ENCODE data around the gene RABAC1. TPM values are rescaled to one million over a fixed set of nuclear protein-coding genes. Genes with fewer than 3 reads are reported as not detected.

Gene RABAC1
- total and polyA plus RNA-seq, 9 of the 15 experiments (the other 6 are each of a cell fraction or from before 2014, with no cell fraction given): 2.4 to 28.1 (median 9.3) TPM

- in situ Hi-C loops (cut with MboI) (no loop called here), intact Hi-C loops (cut with micrococcal nuclease) (loop anchor here (1.0 kb wide), 1 partner anchor 25 kb away; no protein-coding TSS in a partner anchor)
- no peak overlapping the region for H3K4me3 ChIP-seq
- no peaks in the 10 kb centered on the region for H3K36me3 ChIP-seq (ENCODE audit: control insufficient read depth, insufficient read depth, low read length)
- no peaks in the 10 kb centered on the region for H3K79me2 ChIP-seq (ENCODE audit: control insufficient read depth, insufficient read depth, low read length)
- CTCF ChIA-PET (ENCODE audit: low intra/inter-chr PET ratio): no interaction called here
- H2AFZ ChIP-seq (ENCODE audit: low read depth, low read length): no peak overlapping the region
- peak; percentile 74 to 78 (median 77) for DNase-seq (ENCODE audit: extremely low read depth in 1 of 4, low spot score in 3 of 4)
- H3K27me3 ChIP-seq (ENCODE audit: control insufficient read depth in 2 of 2, insufficient read depth in 2 of 2, low read length in 2 of 2): peaks cover 15 to 66% of the 10 kb centered on the region in 2 experiments
- ATAC-seq: peak; percentile 73
- 0% methylated on average over 12 of the region's 64 CpGs for WGBS (ENCODE audit: insufficient coverage, low coverage, missing lambda C conversion rate)
- H3K27ac ChIP-seq (ENCODE audit: extremely low read depth, low read depth, low read length): no peak overlapping the region
- H3K4me1 ChIP-seq (replicated peaks in 1 of 2; ENCODE audit: control insufficient read depth in 2 of 2, insufficient read depth in 2 of 2, low read length in 2 of 2): peaks cover 4 to 30% of the 10 kb centered on the region in 2 experiments; a peak in 3 of 5 replicates
- peaks cover 8% of the 10 kb centered on the region; the same call in 1 of the 2 replicates for H4K20me1 ChIP-seq (replicated peaks; ENCODE audit: control insufficient read depth, insufficient read depth, low read length)
- POLR2A ChIA-PET: interaction anchor here (0.6 to 1.0 kb wide), 4 partner anchors 9 to 135 kb away, joined by 3 to 5 read pairs (median 4); no protein-coding TSS in a partner anchor
- H3K9me3 ChIP-seq (replicated peaks; ENCODE audit: control insufficient read depth, insufficient read depth, low read depth, low read length): no peaks in the 10 kb centered on the region
- H3K9ac ChIP-seq (ENCODE audit: insufficient read depth in 1 of 2, low read depth in 2 of 2, low read length in 2 of 2): peak overlapping the region in 1 of 2 experiments; percentile 67; a peak in 1 of 4 replicates
- no TSS peak for BruUV-seq (replicated peaks)
- no peak overlapping the region for H3K4me2 ChIP-seq (ENCODE audit: insufficient read depth, low read length)
- no peaks in the 10 kb centered on the region for H3K9me1 ChIP-seq (ENCODE audit: control insufficient read depth, insufficient read depth, low read length)
- FAIRE-seq: no peak
- TF ChIP-seq ZNF436 (CRISPR knock-in tag; IDR thresholded peaks at IDR 0.05) (no peak), ZFP30 (CRISPR knock-in tag; IDR thresholded peaks at IDR 0.05; ENCODE audit: borderline replicate concordance) (no peak), ZBTB7A (IDR thresholded peaks at IDR 0.05; ENCODE audit: borderline replicate concordance, control insufficient read depth, low read depth, low read length) (peak; percentile 41; the same call in 1 of the 2 replicates), NCOA2 (IDR thresholded peaks at IDR 0.05; ENCODE audit: partially characterized antibody in 2 of 2) (no peak), DEAF1 (CRISPR knock-in tag; IDR thresholded peaks at IDR 0.05) (peak; percentile 71), MAZ (CRISPR knock-in tag; conservative IDR thresholded peaks at IDR 0.05 in 1 of 2, IDR thresholded peaks at IDR 0.05 in 1 of 2) (peak; percentile 27 to 60; a peak in 2 of 4 replicates), L3MBTL2 (IDR thresholded peaks at IDR 0.05) (peak; percentile 89), ZNF445 (CRISPR knock-in tag; IDR thresholded peaks at IDR 0.05; ENCODE audit: low read depth) (no peak), CTCFL (IDR thresholded peaks at IDR 0.05; ENCODE audit: borderline replicate concordance, insufficient read depth, low read depth, low read length, poor library complexity, severe bottlenecking) (peak; percentile 15), MYC (IDR thresholded peaks at IDR 0.05; ENCODE audit: low read depth, low read length) (0 out of 2 replicates have a peak, but pooled peaks have one; percentile 16), MYC (CRISPR knock-in tag; IDR thresholded peaks at IDR 0.05; ENCODE audit: borderline replicate concordance, low read depth) (no peak), VEZF1 (CRISPR knock-in tag; IDR thresholded peaks at IDR 0.05) (no peak; the same call in 1 of the 2 replicates), SMC3 (conservative IDR thresholded peaks at IDR 0.05; ENCODE audit: insufficient read depth, low read depth, low read length) (peak; percentile 42; the same call in 1 of the 2 replicates), CBFA2T3 (IDR thresholded peaks at IDR 0.05) (no peak), CREM (IDR thresholded peaks at IDR 0.05; ENCODE audit: low read depth) (no peak), ZEB2 (IDR thresholded peaks at IDR 0.05) (no peak)
Measured at GRCh38 chr19:41998246-41999020, 39.3 kb upstream of the RABAC1 start.
